NCI-H2029 (cell line): ENCODE results near the gene XYLT2.
"Not testable (repeated sequence)": the region's sequence is repeated elsewhere in the genome, so short reads cannot be mapped to it uniquely, and the experiment has no call there.

Source experiments
- DNase-seq: peaks from one replicate; lab custom pipeline; 2025; lab: John Stamatoyannopoulos, UW

Gene XYLT2

DNA sequence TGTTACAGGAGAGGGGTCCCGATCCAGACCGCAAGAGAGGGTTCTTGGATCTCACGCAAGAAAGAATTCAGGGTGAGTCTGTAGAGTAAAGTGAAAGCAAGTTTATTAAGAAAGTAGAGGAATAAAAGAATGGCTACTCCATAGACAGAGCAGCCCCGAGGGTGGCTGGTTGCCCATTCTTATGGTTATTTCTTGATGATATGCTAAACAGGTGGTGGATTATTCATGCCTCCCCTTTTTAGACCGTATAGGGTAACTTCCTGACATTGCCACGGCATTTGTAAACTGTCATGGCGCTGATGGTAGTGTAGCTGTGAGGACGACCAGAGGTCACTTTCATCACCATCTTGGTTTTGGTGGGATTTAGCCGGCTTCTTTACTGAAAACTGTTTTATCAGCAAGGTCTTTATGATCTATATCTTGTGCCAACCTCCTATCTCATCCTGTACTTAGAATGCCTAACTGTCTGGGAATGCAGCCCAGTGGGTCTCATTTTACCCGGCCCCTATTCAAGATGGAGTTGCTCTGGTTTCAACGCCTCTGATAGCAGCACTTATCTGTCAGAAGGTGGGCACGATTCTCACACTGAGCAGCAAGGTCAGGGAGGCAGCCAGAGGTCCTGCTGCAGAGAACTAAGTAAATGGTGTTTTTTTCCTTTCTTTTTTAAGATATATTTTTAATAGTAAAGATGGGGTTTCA is 26.5 kb upstream of the XYLT2 start:
- DNase-seq, result no peak

DNA sequence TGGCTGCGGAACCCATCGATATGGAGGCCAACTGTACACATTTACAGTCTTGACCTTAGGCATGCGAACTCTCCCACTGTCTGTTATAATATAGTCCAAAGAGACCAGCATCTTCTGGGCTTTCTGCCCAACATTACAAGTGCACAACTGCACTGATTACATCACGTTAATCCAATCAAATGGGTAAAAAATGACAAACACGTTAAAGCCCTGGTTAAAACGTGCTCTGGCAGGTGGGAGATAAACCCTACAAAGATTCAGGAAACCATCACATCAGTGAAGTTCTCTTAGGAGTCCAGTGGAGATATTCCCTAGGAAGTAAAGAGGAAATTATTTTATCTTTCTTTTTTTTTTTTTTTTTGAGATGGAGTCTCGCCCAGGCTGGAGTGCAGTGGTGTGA is 23.7 kb upstream of the XYLT2 start:
- DNase-seq, result no peak

DNA sequence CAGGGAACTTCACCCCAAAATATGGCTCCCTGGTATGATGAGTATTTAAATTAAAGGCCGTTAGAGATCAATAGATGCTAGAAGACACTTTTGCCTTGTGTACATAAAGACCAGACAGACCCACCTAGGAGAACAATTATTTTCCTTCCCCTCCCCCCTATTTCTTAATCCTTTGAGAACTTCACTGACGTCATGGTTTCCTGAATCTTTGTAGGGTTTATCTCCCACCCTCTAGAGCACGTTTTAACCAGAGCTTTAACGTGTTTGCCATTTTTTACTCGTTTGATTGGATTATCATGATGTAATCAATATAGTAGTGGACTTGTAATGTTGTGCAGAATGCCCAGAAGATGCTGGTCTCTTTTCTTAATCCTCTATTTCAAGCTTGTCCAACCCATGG is 22.9 kb upstream of the XYLT2 start:
- DNase-seq, result no peak

DNA sequence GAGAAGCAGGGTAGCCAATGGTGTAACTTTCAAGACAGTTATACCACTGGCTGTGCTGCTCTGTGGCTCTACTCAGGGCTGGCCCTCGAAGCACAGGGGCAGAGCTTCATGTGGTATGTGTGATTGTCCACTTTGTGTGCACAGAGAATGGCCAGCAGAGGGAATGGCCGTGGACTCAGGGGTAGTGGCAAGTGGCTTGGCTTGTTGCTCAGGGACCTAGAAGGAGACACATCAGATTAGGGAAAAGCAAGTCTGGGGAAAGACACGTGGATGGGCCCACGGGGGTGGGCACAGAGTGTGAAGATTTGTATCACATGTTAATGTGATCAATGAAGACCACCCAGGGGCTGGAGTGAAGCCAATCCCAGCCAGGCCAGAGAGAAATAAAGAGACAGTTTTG is 20.0 kb upstream of the XYLT2 start:
- DNase-seq, result no peak

DNA sequence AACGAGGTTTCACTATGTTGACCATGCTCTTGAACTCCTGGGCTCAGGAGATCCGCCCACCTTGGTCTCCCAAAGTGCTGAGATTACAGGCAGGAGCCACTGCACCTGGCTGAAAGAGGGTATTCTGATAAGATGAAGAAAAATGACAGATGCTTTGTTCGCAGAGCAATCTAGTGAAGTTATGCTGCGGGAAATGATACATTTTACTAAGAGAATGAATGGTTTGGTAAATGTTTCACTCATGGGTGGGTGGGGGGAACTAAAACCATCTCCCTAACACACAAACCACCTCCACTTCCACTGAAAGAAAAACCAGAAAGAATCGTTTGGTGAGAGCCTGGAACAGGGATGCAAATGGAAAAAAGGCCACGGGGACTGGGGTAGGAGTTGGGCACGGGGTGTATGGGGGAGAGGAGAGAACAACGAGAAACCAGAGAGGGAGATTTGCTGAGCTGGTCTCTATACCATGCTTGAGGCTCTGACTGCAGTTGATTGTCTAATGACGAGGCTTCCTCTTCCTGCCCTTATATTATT is 19.0 kb upstream of the XYLT2 start:
- DNase-seq, result no peak

DNA sequence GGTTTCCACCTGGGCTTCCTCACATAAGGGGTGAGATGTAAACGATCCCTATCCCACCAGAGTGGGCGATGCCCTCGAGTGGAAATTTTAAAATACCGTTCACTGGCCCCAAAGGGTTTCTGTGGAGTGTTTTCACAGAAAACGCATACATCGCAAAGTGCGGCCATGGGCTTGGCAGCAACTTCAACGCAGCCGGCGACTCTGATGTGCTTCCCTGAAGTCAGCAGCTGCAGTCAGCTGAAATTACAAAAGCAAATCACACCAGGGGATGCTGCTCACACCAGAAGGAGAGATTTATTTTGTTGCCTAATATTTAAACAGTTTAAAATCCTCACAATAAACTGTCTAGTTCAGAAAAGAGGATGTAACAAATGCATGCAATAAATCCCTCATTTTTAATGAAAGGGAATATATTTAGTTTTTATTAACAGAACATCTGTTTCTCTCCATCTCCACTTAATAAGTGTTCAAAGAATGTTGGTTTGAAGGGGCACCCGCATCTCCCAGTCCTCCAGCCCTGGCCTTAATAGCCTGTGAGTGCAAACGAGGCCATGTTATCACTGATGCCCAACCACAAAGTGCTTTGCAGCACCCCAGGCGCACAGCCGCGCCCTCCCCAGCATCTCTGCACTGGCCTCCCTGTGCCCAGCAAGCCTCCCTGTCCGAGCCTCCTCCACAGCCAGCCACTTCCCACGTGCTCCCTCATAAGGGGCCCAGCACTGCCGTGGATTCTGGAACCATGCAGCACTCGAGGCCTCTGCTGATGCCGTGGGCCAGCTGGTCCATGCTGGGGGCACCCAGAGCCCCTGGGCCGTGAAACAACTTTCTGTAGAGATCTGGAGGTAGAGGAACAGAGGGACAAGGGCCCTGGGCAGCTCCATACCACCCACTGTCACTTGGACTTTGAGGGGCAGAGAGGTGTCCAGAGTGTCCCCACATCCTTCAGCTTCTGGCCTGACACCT is 17.3 kb upstream of the XYLT2 start:
- DNase-seq, result no peak

DNA sequence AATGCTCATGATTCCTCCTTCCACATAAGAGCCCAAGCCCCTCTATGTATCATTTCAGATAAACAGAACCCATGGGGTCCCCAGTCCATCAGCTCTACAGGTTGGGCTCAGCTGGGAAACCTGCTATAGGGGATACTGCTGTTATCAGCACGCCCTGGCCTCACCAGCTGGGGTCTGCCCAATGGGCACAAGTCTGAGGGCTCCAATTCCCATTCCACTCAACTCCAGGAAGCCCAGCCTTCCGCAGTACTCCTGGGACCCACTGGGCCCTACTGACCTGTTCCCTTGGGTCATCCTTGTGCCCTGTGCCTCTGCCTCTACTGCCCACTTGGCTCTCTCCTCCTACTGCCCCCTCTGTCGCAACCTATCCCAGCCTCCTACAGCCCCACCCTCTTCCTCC is 16.2 kb upstream of the XYLT2 start:
- DNase-seq, result no peak

DNA sequence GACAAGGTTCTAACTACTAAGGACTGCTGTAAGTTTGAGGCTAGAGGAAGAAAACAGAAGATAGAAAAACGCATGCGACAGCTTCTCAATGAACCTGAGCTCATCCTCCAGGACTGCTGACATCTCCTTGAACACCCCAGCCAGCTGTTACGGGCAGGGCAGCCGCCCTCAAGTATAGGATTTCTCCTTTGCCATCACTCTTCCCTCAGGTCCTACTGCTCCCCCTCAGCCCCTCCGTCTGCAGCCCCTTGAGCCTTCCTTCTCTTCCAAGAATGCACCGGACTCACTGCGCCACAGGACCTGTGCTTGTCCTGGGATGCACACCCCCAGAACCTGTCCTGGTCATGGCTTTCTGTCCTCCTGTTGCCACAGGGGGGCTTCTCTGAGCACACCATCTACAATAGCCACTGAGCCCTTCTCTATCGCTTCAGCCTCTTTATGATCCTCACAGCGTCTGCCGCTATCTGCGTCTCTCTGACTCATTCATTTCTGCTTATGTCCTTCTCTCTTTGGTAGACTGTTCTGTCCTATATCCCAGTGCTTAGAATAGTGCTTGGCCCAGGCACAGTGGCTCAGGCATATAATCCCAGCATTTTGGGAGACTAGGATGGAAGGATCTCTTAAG is 15.7 kb upstream of the XYLT2 start:
- DNase-seq, result no peak

DNA sequence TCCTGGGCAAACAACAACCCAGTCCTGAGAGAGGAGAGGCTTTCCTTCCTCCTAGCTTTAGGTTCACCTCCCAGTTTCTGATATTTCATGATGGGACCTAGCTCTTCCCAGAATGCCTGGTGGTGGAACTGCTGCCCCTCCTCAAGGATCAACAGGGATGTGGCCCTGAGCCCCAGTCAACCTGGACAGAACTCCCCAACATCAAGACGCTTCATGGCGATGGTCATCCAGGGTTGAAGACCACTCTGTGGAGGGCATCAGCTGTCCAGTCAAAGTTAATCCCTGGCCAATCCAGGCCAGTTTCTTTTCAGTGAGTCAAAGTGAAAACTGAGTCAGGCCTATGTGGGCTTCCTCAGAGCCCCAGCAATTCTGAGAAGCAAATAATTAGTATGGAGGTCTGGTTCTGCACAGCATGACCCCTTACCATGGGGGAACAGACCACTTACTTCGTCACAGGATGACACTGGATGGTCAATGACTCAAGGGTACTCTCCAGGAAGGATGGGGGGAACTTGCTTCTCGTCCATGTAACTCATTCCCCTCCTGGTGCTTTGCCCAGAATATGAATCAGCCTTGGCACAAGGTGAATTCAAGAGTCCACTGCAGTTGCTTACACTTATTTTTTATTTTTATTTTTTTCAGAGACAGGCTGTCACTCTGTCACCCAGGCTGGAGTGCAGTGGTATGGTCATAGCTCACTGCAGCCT is 14.7 kb upstream of the XYLT2 start:
- no peak for DNase-seq

DNA sequence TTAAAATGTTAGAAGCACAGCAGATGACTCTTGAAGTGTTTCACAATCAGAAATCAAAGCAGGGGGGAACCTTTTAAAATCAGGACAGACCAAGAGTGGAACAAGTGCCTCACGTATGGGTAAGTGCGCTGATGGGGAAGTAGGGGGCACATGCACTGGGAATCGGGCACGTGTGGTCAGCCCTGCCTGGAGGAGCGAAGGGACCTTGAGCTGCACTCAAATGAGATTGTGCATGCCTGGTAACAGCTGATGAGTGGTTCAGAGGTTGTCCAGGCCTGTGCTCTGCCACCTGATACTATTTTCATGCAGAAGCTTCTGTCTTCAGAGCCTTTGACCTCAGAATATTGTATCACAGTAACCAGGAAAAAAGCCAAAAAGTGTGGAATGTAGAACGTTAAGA is 13.7 kb upstream of the XYLT2 start:
- no peak for DNase-seq

DNA sequence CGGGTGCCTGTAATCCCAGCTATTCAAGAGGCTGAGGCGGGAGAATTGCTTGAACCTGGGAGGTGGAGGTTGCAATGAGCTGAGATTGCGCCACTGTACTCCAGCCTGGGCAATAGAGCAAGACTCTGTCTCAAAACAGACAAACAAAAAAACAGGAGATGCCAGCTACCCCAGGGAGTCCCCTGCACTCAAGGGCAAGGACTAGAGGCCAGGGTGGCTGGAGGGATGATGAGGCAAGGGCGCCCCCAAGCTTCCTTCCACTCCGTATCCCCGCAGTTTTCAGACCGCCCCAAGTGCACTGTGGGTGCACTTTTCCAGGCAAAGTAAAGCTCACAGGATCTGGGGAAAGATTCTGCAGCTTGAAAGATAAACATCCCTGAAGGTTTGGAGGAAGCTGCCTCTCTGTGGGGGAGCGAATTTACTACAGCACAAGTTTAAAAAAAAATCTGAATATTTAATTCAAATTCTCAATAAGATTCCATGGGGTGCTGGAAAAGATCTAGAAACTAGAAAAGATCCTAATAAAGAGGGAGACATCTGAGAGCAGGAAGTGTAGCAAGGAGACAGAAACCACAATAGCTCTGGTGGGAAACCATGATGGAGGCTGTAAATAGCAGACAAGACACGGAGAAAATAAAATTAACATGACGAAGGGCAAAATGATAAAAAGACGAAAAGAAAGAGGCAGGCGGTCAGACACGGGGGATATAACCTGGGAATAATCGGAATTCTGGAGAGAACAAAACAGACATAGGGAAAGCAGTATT is 12.5 kb upstream of the XYLT2 start:
- DNase-seq, result not testable (repeated sequence)

DNA sequence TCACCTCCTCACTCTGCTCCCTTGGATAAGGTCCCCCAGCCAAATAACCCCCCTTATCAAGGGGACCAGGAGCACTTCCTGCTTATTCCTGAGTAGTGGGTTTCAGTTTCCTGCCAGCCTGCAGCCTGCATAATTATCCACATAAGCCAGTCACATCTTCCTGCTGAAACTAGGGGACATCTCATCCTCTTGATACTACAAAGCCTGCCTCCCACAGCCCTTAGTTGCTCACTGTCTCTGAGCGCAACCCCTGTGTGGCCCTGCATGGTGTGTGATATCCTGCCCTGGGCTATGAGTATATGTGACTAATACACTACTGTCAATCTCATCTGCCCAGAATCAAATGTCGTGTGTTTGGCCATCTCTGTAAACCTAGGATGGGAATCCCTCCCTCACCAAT is 8.0 kb upstream of the XYLT2 start:
- no peak for DNase-seq

DNA sequence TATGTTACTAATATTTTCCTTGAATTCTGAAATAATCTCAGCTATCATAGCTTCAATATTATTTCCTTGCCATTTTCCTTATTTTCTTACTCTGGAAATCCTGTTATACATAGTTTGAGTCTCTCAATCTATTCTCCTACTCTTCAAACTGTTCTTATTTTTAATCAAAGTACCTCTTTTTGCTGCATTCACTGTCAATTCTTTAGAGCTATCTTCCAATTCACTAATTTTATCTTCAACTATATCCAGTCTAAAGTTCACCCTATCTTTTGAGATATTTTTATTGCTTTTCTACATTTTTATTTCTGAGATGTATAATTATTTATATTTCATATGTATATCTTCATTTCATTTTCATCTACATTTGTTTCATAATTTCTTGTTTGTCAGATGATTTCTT is 7.3 kb upstream of the XYLT2 start:
- no peak for DNase-seq

DNA sequence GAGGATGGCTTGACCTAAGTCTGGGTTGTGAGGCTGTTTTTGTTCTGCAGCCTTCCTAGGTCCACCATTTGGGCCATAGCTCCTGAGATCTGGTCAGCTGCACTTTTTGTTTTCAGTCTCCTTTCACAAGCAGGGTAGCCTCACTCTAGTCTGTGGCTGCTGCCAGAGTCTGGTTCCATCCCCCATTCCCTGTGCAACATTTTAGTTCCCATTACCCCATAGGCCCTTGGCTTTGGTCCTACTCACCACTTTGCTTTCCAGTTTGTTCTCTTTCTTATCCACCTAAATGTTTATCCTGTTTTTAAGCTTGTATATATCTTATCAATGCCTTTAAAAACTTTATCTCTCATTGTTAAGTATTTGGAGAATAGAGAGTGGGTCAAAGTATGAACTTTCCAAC is 6.5 kb upstream of the XYLT2 start:
- no peak for DNase-seq

DNA sequence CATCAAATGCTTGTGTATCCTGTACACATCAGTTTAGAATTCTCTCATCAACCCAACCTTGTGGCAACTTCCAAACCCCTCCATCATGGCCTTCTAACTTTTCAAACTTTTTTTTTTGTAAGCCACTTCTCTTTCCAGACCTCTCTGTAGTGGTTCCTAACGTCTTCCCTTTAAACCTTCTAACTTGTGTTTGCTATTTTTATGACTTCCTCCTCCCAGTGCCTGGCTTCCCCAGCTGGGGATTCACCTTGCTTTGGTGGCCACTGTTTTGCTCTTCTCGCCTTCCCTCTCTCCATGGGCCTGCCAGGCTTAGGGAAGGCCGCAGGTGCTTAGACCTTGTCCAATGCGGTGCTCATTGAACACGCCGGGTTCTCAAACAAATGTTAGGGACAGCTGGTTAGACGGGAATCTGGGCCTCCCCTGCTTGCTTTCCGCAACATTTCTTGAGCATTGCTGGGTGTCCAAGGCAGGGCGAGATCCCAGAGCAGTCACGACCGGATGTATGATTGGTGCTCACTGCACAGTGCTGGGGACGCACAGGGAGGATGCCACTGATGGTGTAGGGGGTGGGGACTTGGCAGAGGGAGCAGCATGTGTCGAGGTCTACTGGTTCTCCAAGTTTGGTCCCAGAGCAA is 1.1 kb upstream of the XYLT2 start:
- DNase-seq, result no peak

DNA sequence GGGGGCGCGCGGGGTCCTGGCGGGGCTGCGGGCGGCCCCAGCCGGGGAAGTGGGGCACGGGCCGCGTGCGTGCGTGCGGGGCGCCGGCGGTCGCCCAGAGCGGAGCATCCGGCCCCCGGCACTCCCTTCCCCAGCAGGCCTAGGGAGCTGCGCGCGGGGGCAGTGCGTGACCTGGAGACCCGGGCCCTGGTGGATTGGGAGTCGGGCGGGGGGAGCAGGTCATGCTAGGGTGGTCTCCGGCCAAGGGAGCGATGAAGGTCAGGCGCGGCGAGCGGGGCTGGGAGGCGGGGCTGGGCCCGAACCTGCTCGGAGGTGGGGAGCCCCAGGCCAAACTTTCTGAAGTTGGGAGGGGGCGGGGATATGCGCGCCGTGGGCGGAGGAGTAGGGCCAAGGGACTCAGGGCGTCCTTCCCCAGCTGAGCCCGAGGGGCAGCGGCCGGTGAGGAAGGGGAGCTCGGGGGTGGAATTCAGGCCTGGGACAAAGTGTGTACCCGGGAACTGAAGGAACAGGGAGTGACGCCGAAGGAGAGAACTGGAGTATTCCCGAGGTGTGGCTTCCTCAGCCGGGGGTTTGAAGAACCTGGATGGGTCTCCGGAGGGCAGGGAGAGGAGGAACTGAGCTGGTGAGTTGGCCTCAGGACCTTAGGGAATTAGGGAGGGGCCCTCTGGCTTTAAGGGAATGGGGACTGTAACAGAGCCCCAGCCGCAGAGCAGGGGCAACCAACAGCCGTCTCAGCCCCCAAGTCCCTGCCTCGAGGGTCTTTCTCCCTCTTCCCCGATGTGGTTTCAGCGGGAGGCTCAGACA is 589 bp downstream of the XYLT2 start:
- no peak for DNase-seq

DNA sequence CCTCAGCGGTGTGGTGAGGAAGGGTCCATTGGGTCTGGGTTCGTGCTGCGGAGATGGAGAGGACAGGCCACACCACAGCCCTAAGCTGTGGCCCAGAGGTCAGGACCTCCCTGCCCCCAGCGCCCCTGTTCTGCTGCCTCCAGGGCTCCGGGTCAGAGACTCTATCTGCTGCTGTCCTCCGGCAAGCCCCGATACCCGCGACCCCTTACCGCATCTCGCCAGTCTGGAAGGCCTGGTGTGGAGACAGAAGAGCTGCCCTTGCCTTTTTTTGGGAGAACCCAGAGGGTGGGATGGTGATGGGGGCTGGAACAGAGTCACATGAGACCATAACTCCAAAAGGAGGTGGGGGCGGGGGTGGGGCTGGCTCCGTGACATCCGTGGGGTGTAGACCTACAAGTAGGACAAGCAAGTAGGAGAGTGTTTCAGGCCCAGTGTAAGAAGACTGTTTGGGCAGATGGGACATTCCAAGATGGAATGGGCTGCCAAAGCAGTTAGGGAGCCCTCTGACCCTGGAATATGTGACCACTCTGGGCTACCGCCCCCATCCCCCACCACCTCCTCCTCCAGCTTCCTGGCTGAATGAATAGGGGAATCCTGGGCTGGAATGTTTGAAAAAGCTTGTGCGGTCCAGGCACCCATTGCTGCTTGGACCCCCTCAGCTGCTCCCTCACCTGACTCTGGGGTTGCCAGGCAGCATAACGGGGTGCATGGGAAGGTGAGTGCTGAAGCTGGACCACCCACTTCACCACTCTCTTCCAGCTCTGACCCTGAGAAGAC is 1.4 kb downstream of the XYLT2 start:
- no peak for DNase-seq

DNA sequence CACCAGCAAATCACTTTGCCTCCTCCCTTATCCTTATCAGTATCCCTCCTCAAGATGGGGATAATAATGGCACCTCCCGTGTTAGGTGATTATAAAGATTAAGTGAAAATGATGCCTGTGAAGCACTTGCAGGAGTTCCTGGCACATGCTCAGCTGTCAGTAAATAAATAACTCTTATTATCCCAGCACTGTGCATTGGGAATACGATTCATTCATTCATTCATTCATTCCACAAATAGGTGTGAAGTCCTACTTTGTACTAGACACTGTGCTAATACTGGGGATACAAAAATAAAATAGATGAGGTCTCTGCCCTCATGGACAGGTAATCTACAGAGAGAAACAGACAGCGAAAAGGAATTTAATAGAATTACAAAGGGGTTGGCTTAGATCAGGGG is 2.0 kb downstream of the XYLT2 start:
- DNase-seq, result no peak
